KG1 (cell line): ENCODE data around the gene SFXN5.

Experiments used
- DNase-seq: peaks from one replicate; lab custom pipeline; 2025; lab: John Stamatoyannopoulos, UW

Gene SFXN5

GRCh38 chr2:72973566-72974435, 97.7 kb downstream of the SFXN5 start:
- DNase-seq, result peak; percentile 9

GRCh38 chr2:72973137-72973535, 98.4 kb downstream of the SFXN5 start:
- no peak for DNase-seq

GRCh38 chr2:72972352-72973136, 99.0 kb downstream of the SFXN5 start:
- DNase-seq, result no peak

- no peak for DNase-seq
Observed at GRCh38 chr2:72971036-72971435, 100.5 kb downstream of the SFXN5 start.

GRCh38 chr2:72969706-72970105, 101.8 kb downstream of the SFXN5 start:
- DNase-seq, result no peak

- DNase-seq, result no peak
Observed at GRCh38 chr2:72968286-72968685, 103.2 kb downstream of the SFXN5 start.

GRCh38 chr2:72965770-72966450, 105.6 kb downstream of the SFXN5 start:
- DNase-seq, result no peak

- no peak for DNase-seq
Observed at GRCh38 chr2:72965016-72965415, 106.5 kb downstream of the SFXN5 start.

- DNase-seq, result no peak
Observed at GRCh38 chr2:72964146-72964525, 107.4 kb downstream of the SFXN5 start.

GRCh38 chr2:72963423-72964145, 107.9 kb downstream of the SFXN5 start:
- DNase-seq, result no peak

GRCh38 chr2:72962911-72963310, 108.6 kb downstream of the SFXN5 start:
- no peak for DNase-seq

GRCh38 chr2:72961853-72962468, 109.6 kb downstream of the SFXN5 start:
- no peak for DNase-seq

- no peak for DNase-seq
Observed at GRCh38 chr2:72961036-72961720, 110.3 kb downstream of the SFXN5 start.

GRCh38 chr2:72959995-72960981, 111.2 kb downstream of the SFXN5 start:
- no peak for DNase-seq

GRCh38 chr2:72959554-72959953, 112.0 kb downstream of the SFXN5 start:
- no peak for DNase-seq

- no peak for DNase-seq
Observed at GRCh38 chr2:72958542-72959385, 112.7 kb downstream of the SFXN5 start.

GRCh38 chr2:72956936-72957335, 114.6 kb downstream of the SFXN5 start:
- DNase-seq, result no peak

GRCh38 chr2:72956050-72956395, 115.5 kb downstream of the SFXN5 start:
- no peak for DNase-seq
